Endothelial cell of umbilical vein (primary cell): Measurements from ENCODE around the gene CST3. TPM values are rescaled to one million over a fixed set of nuclear protein-coding genes. Genes with fewer than 3 reads are reported as not detected.

Experiments used
- BruUV-seq: library from RNA; stranded (reverse); fragments of 400-500 nt; replicated peaks from 2 replicates; lab custom pipeline; 2021; lab: Mats Ljungman, UMichigan
- CTCF ChIA-PET: fragments of 300-600, 350-600 bp; sonication (Branson Sonifier 250); formaldehyde crosslinking; loops from one replicate; lab custom pipeline; 2021; ENCODE audit warnings: antibody characterized with exemption, inconsistent platforms; lab: Charles Lee
- POLR2A ChIA-PET: fragments of 300-600, 350-600 bp; sonication (Branson Sonifier 250); formaldehyde crosslinking; loops from one replicate; lab custom pipeline; 2021; ENCODE audit warnings: antibody characterized with exemption, inconsistent platforms; lab: Charles Lee
- DNase-seq: peaks from one replicate; pipeline ENCODE4 v3.0.0-alpha.2; 2011; ENCODE audit warnings: low read depth, low spot score
- FAIRE-seq: peaks from 2 replicates; lab custom pipeline; 2011; peaks lifted over from hg19 to GRCh38; lab: Jason Lieb, UNC
- H2AFZ ChIP-seq: 2 replicates; pipeline ENCODE4 v1.6.0; 2012; ENCODE audit warnings: low read depth, low read length, control low read depth, inconsistent platforms
- H3K27ac ChIP-seq: 2 replicates; pipeline ENCODE4 v1.5.1; 2011; ENCODE audit warnings: low read depth, mild to moderate bottlenecking, control low read depth, low read length, moderate library complexity; ENCODE audit not compliant: insufficient read depth
- H3K27me3 ChIP-seq, 2 experiments: 2 replicates each; pipeline versions ENCODE4 v1.6.0 to v1.6.1; 2011; ENCODE audit warnings: low read length in 2 of 2, mixed read lengths in 1 of 2; ENCODE audit not compliant: control insufficient read depth in 2 of 2, insufficient read depth in 2 of 2
- H3K36me3 ChIP-seq, 2 experiments: 2 replicates in 1 of 2; 3 replicates in 1 of 2; pipeline ENCODE4 v1.5.1; 2011; ENCODE audit warnings: low read length in 2 of 2, mild to moderate bottlenecking in 1 of 2, moderate library complexity in 1 of 2; ENCODE audit not compliant: control insufficient read depth in 2 of 2, insufficient read depth in 2 of 2; ENCODE audit errors: extremely low read depth in 1 of 2
- H3K4me1 ChIP-seq: 3 replicates; pipeline ENCODE4 v1.5.1; 2011; ENCODE audit warnings: mild to moderate bottlenecking, low read length; ENCODE audit not compliant: control insufficient read depth, insufficient read depth; ENCODE audit errors: extremely low read depth
- H3K4me2 ChIP-seq: 2 replicates; pipeline ENCODE4 v1.6.1; 2011; ENCODE audit warnings: low read length, control low read depth, mixed read lengths; ENCODE audit not compliant: insufficient read depth
- H3K4me3 ChIP-seq, 3 experiments: fragments of 200-600 bp in 1 of 3; sonication (generic), shearing (Covaris generic) in 1 of 3; replicated peaks in 1 of 3; 2 replicates each; pipeline ENCODE4 v1.5.1; 2011 to 2016; ENCODE audit warnings: control low read depth in 3 of 3, low read length in 3 of 3, mild to moderate bottlenecking in 2 of 3, inconsistent platforms in 1 of 3, low read depth in 1 of 3, moderate library complexity in 1 of 3; ENCODE audit not compliant: insufficient read depth in 1 of 3
- H3K79me2 ChIP-seq: 2 replicates; pipeline ENCODE4 v1.6.0; 2012; ENCODE audit warnings: low read length, inconsistent platforms; ENCODE audit not compliant: control insufficient read depth, insufficient read depth
- H3K9ac ChIP-seq: replicated peaks from 2 replicates; pipeline ENCODE3; 2011; ENCODE audit warnings: low read length, control low read depth; ENCODE audit not compliant: insufficient read depth; ENCODE audit errors: extremely low read depth
- H3K9me1 ChIP-seq: replicated peaks from 3 replicates; pipeline ENCODE4 v1.6.0; 2011; ENCODE audit warnings: mild to moderate bottlenecking, low read length; ENCODE audit not compliant: control insufficient read depth, insufficient read depth; ENCODE audit errors: extremely low read depth
- H3K9me3 ChIP-seq: replicated peaks from 2 replicates; pipeline ENCODE4 v1.5.1; 2012; ENCODE audit warnings: low read length, inconsistent platforms; ENCODE audit not compliant: control insufficient read depth, insufficient read depth
- H4K20me1 ChIP-seq: replicated peaks from 2 replicates; pipeline ENCODE3; 2011; ENCODE audit warnings: mild to moderate bottlenecking, low read length; ENCODE audit not compliant: control insufficient read depth, insufficient read depth; ENCODE audit errors: extremely low read depth
- CTCF ChIP-seq, 2 donors: IDR thresholded peaks; 1 replicate in 1 of 2; 2 replicates in 1 of 2; pipeline ENCODE4 v1.5.1; 2011; ENCODE audit warnings: low read length in 2 of 2, mild to moderate bottlenecking in 2 of 2, moderate library complexity in 2 of 2, control low read depth in 1 of 2, inconsistent platforms in 1 of 2, low read depth in 1 of 2; ENCODE audit not compliant: insufficient read depth in 1 of 2; ENCODE audit errors: extremely low read depth in 1 of 2
- EZH2 ChIP-seq: IDR thresholded peaks from 2 replicates; pipeline ENCODE4 v1.6.1; 2012; ENCODE audit warnings: borderline replicate concordance, low read depth, mild to moderate bottlenecking, moderate library complexity, low read length, inconsistent platforms; ENCODE audit not compliant: severe bottlenecking
- FOS ChIP-seq: IDR thresholded peaks from 2 replicates; pipeline ENCODE4 v1.6.1; 2011; ENCODE audit warnings: mild to moderate bottlenecking, low read length, moderate library complexity, borderline replicate concordance; ENCODE audit not compliant: insufficient read depth
- GATA2 ChIP-seq: IDR thresholded peaks from 2 replicates; pipeline ENCODE4 v1.7.0; 2011; ENCODE audit warnings: low read depth, mild to moderate bottlenecking, moderate library complexity, mixed read lengths, low read length; ENCODE audit not compliant: insufficient read length, insufficient read depth
- JUN ChIP-seq: IDR thresholded peaks from 2 replicates; pipeline ENCODE4 v1.6.1; 2011; ENCODE audit warnings: borderline replicate concordance, low read depth; ENCODE audit not compliant: insufficient read length, insufficient read depth
- MAX ChIP-seq: IDR thresholded peaks from 2 replicates; pipeline ENCODE4 v1.6.1; 2011; ENCODE audit not compliant: insufficient read depth, insufficient read length
- MYC ChIP-seq: IDR thresholded peaks from one replicate; pipeline ENCODE4 v1.6.1; 2011; ENCODE audit warnings: mild to moderate bottlenecking, low read depth, low read length
- POLR2A ChIP-seq: IDR thresholded peaks from 2 replicates; pipeline ENCODE4 v1.6.1; 2012; ENCODE audit warnings: low read depth, mild to moderate bottlenecking, control low read depth, low read length
- POLR2AphosphoS5 ChIP-seq: IDR thresholded peaks from 2 replicates; pipeline ENCODE4 v1.6.1; 2012; ENCODE audit warnings: low read depth, mild to moderate bottlenecking, control low read depth, low read length, moderate library complexity; ENCODE audit not compliant: insufficient read depth
- dilution Hi-C: fragments of 300-500 bp; cut with MboI; formaldehyde crosslinking; loops from one replicate; pipeline ENCODE4 v1.15.0; 2019; ENCODE audit warnings: low sequenced_read_pairs; ENCODE audit not compliant: extremely low pct_ligation_motif_present
- intact Hi-C: fragments of 100-400 bp; cut with micrococcal nuclease; formaldehyde crosslinking; loops from one replicate; pipeline ENCODE4 v1.10.0; 2022
- polyA plus RNA-seq, 4 experiments: library from polyadenylated mRNA; depleted of rRNA in 3 of 4; stranded (reverse) in 3 of 4; unstranded in 1 of 4; fragments of >200 nt; gene quantifications; 2 replicates each; pipeline versions ENCODE4 v1.2.1 to v1.2.3, GENCODE V29; 2011 to 2012; ENCODE audit warnings: missing spikeins in 1 of 4
- total RNA-seq: library from RNA; stranded (reverse); gene quantifications from 2 replicates; pipeline ENCODE4 v1.2.3, GENCODE V29; 2021

Gene CST3
- total and polyA plus RNA-seq, 2 donors (not counting 3 experiments of a cell fraction or from before 2014, with no cell fraction given), result 251 to 479 TPM

GRCh38 chr20:23654000-23654399, 16.2 kb upstream of the CST3 start:
- Histone ChIP-seq H3K79me2 (no peaks in the 10 kb centered on the region), H2AFZ (no peak overlapping the region), H3K4me2 (no peak overlapping the region), H3K4me3 (no peak overlapping the region), H3K9me1 (no peaks in the 10 kb centered on the region), H3K36me3 (no peaks in the 10 kb centered on the region), H4K20me1 (no peaks in the 10 kb centered on the region), H3K9me3 (no peaks in the 10 kb centered on the region), H3K9ac (no peak overlapping the region), H3K4me1 (peaks cover 9% of the 10 kb centered on the region), H3K27me3 (no peaks in the 10 kb centered on the region), H3K27ac (no peak overlapping the region)
- dilution Hi-C loops, result no loop called here
- intact Hi-C loops, result no loop called here
- ChIA-PET POLR2A (no interaction called here), CTCF (interaction anchor here (1.3 to 1.6 kb wide), 2 partner anchors 12 to 14 kb away, joined by 3 to 6 read pairs; no protein-coding TSS in a partner anchor)
- TF ChIP-seq GATA2, result no peak
- no peak for TF ChIP-seq CTCF (IDR thresholded peaks at IDR 0.05; ENCODE audit: extremely low read depth in 1 of 2, insufficient read depth in 1 of 2, low read depth in 1 of 2, low read length in 2 of 2)
- TF ChIP-seq POLR2A, result no peak
- TF ChIP-seq POLR2AphosphoS5, result no peak
- TF ChIP-seq MAX, result no peak
- TF ChIP-seq EZH2, result no peak
- TF ChIP-seq FOS, result no peak
- no peak for TF ChIP-seq JUN
- TF ChIP-seq MYC, result no peak
- FAIRE-seq (no peak), DNase-seq (no peak)
- no TSS peak for BruUV-seq
